ENCODE results near the gene B3GNT4. TPM values are rescaled to one million over a fixed set of nuclear protein-coding genes. Genes with fewer than 3 reads are reported as not detected.

Gene B3GNT4
- total and polyA plus RNA-seq, 2 of the 13 experiments (the other 11 are each of a cell fraction or from before 2014, with no cell fraction given), result 0.04 to 0.21 TPM

DNA sequence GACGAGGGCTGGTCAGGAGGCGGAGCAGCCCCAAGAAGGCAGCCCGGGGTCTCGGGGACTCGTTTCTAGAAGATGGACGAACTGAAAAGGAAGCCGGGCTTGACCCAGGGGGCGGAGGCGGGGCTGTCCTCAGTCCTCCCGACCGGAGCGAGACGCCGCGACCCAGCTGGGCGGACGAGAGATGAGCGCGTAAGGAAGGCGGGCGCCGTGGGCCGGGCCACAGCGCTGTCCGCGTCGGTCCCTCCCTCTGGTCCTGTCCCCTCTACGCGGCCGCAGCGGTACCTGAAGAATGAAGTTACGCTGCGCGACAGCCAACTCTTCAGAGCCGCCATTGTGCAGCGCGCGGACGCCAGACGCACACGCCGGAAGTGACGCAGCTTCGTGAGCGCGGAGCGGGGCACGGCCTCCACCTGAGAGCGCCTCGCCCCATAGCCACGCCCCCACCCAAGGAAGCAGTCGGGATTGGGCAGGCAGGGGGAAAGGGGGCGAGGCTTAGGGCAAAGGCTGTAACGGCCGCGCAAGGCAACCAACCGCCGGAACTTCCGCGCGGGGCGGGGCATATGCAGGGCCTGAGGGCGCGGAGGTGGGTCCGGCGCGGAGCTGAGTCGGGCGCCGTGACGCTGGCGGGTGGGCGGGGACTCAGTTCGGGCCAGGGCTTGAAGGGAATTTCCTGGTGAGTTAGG is 22.3 kb downstream of the B3GNT4 start, which contains the start of gene DIABLO (continued):
- TF ChIP-seq ZNF343 (CRISPR knock-in tag; IDR thresholded peaks at IDR 0.05), result 0 out of 2 replicates have a peak, but pooled peaks have one; percentile 31
- TF ChIP-seq, protein P1, sequence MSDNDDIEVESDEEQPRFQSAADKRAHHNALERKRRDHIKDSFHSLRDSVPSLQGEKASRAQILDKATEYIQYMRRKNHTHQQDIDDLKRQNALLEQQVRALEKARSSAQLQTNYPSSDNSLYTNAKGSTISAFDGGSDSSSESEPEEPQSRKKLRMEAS (IDR thresholded peaks at IDR 0.05), result peak; percentile 25
- peak; percentile 74 for TF ChIP-seq ZNF335 (CRISPR knock-in tag; IDR thresholded peaks at IDR 0.05)
- no peak for TF ChIP-seq ZNF530 (CRISPR knock-in tag; IDR thresholded peaks at IDR 0.05; ENCODE audit: low read depth)
- peak; percentile 52; the same call in 1 of the 2 replicates for TF ChIP-seq ZNF274 (CRISPR knock-in tag; IDR thresholded peaks at IDR 0.05)
- TF ChIP-seq HNRNPUL1 (IDR thresholded peaks at IDR 0.05; ENCODE audit: low read depth, low read length), result peak; percentile 57; the same call in 1 of the 2 replicates
- TF ChIP-seq, protein P2, sequence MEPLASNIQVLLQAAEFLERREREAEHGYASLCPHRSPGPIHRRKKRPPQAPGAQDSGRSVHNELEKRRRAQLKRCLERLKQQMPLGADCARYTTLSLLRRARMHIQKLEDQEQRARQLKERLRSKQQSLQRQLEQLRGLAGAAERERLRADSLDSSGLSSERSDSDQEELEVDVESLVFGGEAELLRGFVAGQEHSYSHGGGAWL (CRISPR knock-in tag; IDR thresholded peaks at IDR 0.05), result no peak
- peak; percentile 79 for TF ChIP-seq HNRNPK (IDR thresholded peaks at IDR 0.05; ENCODE audit: low read depth, low read length, poor library complexity, severe bottlenecking)
- TF ChIP-seq, protein P3, sequence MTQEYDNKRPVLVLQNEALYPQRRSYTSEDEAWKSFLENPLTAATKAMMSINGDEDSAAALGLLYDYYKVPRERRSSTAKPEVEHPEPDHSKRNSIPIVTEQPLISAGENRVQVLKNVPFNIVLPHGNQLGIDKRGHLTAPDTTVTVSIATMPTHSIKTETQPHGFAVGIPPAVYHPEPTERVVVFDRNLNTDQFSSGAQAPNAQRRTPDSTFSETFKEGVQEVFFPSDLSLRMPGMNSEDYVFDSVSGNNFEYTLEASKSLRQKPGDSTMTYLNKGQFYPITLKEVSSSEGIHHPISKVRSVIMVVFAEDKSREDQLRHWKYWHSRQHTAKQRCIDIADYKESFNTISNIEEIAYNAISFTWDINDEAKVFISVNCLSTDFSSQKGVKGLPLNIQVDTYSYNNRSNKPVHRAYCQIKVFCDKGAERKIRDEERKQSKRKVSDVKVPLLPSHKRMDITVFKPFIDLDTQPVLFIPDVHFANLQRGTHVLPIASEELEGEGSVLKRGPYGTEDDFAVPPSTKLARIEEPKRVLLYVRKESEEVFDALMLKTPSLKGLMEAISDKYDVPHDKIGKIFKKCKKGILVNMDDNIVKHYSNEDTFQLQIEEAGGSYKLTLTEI (CRISPR knock-in tag; conservative IDR thresholded peaks at IDR 0.05), result no peak
- TF ChIP-seq, protein P4, sequence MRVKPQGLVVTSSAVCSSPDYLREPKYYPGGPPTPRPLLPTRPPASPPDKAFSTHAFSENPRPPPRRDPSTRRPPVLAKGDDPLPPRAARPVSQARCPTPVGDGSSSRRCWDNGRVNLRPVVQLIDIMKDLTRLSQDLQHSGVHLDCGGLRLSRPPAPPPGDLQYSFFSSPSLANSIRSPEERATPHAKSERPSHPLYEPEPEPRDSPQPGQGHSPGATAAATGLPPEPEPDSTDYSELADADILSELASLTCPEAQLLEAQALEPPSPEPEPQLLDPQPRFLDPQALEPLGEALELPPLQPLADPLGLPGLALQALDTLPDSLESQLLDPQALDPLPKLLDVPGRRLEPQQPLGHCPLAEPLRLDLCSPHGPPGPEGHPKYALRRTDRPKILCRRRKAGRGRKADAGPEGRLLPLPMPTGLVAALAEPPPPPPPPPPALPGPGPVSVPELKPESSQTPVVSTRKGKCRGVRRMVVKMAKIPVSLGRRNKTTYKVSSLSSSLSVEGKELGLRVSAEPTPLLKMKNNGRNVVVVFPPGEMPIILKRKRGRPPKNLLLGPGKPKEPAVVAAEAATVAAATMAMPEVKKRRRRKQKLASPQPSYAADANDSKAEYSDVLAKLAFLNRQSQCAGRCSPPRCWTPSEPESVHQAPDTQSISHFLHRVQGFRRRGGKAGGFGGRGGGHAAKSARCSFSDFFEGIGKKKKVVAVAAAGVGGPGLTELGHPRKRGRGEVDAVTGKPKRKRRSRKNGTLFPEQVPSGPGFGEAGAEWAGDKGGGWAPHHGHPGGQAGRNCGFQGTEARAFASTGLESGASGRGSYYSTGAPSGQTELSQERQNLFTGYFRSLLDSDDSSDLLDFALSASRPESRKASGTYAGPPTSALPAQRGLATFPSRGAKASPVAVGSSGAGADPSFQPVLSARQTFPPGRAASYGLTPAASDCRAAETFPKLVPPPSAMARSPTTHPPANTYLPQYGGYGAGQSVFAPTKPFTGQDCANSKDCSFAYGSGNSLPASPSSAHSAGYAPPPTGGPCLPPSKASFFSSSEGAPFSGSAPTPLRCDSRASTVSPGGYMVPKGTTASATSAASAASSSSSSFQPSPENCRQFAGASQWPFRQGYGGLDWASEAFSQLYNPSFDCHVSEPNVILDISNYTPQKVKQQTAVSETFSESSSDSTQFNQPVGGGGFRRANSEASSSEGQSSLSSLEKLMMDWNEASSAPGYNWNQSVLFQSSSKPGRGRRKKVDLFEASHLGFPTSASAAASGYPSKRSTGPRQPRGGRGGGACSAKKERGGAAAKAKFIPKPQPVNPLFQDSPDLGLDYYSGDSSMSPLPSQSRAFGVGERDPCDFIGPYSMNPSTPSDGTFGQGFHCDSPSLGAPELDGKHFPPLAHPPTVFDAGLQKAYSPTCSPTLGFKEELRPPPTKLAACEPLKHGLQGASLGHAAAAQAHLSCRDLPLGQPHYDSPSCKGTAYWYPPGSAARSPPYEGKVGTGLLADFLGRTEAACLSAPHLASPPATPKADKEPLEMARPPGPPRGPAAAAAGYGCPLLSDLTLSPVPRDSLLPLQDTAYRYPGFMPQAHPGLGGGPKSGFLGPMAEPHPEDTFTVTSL (CRISPR knock-in tag; IDR thresholded peaks at IDR 0.05; ENCODE audit: borderline replicate concordance), result no peak
- TF ChIP-seq NCOA1 (CRISPR knock-in tag; IDR thresholded peaks at IDR 0.05), result no peak
- peak; percentile 88 for TF ChIP-seq NR2C2 (CRISPR knock-in tag; IDR thresholded peaks at IDR 0.05; ENCODE audit: borderline replicate concordance)
- no peak; the same call in none of the 2 replicates for TF ChIP-seq CCDC6 (CRISPR knock-in tag; IDR thresholded peaks at IDR 0.05)
- TF ChIP-seq MATR3 (CRISPR knock-in tag; IDR thresholded peaks at IDR 0.05), result no peak
- TF ChIP-seq ZSCAN21 (CRISPR knock-in tag; IDR thresholded peaks at IDR 0.05; ENCODE audit: borderline replicate concordance), result peak; percentile 78; the same call in 1 of the 2 replicates
- no peak for TF ChIP-seq U2AF1 (optimal IDR thresholded peaks at IDR 0.05; ENCODE audit: low read depth, low read length)
- TF ChIP-seq, protein P5, sequence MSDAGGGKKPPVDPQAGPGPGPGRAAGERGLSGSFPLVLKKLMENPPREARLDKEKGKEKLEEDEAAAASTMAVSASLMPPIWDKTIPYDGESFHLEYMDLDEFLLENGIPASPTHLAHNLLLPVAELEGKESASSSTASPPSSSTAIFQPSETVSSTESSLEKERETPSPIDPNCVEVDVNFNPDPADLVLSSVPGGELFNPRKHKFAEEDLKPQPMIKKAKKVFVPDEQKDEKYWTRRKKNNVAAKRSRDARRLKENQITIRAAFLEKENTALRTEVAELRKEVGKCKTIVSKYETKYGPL (CRISPR knock-in tag; IDR thresholded peaks at IDR 0.05), result no peak
- TF ChIP-seq RBM22 (optimal IDR thresholded peaks at IDR 0.05; ENCODE audit: low read length), result peak; percentile 83
- TF ChIP-seq SMAD3 (CRISPR knock-in tag; IDR thresholded peaks at IDR 0.05), result peak; percentile 68; the same call in 1 of the 2 replicates
- TF ChIP-seq, protein P6, sequence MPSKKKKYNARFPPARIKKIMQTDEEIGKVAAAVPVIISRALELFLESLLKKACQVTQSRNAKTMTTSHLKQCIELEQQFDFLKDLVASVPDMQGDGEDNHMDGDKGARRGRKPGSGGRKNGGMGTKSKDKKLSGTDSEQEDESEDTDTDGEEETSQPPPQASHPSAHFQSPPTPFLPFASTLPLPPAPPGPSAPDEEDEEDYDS (CRISPR knock-in tag; IDR thresholded peaks at IDR 0.05), result peak; percentile 81; the same call in 1 of the 2 replicates

Measured in HepG2 (cell line).